ENCODE measurements around the gene CT47C1. TPM values are rescaled to one million over a fixed set of nuclear protein-coding genes. Genes with fewer than 3 reads are reported as not detected.

Gene CT47C1
- total RNA-seq, 2 experiments from 2014 or later, result not detected

DNA sequence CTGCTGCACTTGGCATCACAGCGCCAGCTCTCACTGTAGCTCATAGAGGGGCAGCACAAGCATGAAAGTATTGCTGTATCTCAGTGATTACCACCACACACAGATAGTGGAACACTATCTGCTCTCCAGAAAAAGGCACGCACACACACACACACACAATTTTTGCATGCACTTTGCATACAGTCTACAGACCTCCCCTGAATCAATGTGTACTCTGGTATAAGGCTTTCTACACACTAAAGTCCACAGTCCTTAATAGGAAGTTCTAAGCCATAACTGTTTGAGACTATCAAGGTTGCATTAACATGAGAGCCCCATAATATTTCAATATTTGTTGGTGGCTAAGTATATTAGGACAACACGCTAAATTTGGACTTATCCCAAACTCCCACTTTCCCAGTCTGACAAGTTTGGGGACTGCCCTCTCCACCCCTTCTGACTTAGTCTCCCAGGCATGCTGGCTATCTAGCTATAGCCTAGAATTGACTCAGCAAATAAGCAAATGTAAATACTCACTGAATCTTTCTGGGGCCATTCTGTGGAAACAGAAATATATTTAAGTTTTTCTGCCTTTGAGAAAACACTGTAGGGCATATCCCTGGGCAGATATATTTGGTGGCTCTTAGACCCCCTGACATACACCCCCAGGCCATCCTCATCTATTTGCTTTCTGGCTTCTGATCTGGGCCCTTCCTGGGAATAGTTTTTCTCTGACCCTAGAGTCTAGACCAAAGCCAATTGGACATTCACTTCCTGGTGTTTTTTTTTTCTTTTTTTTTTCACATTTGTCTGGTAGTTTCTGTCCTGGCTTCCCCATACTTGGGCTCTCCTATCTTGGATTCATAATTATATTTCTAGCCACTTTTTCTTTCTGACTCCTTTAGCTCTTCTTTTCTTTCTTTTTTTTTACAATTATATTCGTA lies 36.4 kb upstream of the CT47C1 start:
- H3K9me3 ChIP-seq (ENCODE audit: low read length), result no peaks in the 10 kb centered on the region
- TF ChIP-seq, protein P1, sequence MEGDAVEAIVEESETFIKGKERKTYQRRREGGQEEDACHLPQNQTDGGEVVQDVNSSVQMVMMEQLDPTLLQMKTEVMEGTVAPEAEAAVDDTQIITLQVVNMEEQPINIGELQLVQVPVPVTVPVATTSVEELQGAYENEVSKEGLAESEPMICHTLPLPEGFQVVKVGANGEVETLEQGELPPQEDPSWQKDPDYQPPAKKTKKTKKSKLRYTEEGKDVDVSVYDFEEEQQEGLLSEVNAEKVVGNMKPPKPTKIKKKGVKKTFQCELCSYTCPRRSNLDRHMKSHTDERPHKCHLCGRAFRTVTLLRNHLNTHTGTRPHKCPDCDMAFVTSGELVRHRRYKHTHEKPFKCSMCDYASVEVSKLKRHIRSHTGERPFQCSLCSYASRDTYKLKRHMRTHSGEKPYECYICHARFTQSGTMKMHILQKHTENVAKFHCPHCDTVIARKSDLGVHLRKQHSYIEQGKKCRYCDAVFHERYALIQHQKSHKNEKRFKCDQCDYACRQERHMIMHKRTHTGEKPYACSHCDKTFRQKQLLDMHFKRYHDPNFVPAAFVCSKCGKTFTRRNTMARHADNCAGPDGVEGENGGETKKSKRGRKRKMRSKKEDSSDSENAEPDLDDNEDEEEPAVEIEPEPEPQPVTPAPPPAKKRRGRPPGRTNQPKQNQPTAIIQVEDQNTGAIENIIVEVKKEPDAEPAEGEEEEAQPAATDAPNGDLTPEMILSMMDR (conservative IDR thresholded peaks at IDR 0.05; ENCODE audit: low read length), result no peak
- no peak for TF ChIP-seq EZH2phosphoT487 (IDR thresholded peaks at IDR 0.05; ENCODE audit: borderline replicate concordance, low read depth, low read length)
- intact Hi-C loops (cut with micrococcal nuclease; ENCODE audit: unreplicated experiment), result no loop called here
- no peaks in the 10 kb centered on the region for H3K79me2 ChIP-seq (ENCODE audit: insufficient read depth, low read depth, low read length)
- CTCF ChIA-PET (ENCODE audit: unreplicated experiment), result no interaction called here
- no peaks in the 10 kb centered on the region for H4K20me1 ChIP-seq (ENCODE audit: insufficient read depth, low read length)
- no peaks in the 10 kb centered on the region for H3K9me2 ChIP-seq (ENCODE audit: insufficient read depth, low read length)
- no peaks in the 10 kb centered on the region for H3K36me3 ChIP-seq (ENCODE audit: insufficient read depth, low read length)
- no peaks in the 10 kb centered on the region for H3K4me1 ChIP-seq (ENCODE audit: insufficient read depth, low read length, poor library complexity, severe bottlenecking)
- POLR2A ChIA-PET, result interaction anchor here (1.1 kb wide), 1 partner anchor 238 kb away, joined by 3 read pairs; no protein-coding TSS in a partner anchor
- no peak overlapping the region for H2AFZ ChIP-seq (ENCODE audit: low read length)
- H3K4me2 ChIP-seq (ENCODE audit: low read length), result no peak overlapping the region
- no peak overlapping the region for H3K4me3 ChIP-seq (ENCODE audit: low read depth, low read length, poor library complexity, severe bottlenecking)
- no TSS peak for BruUV-seq (replicated peaks)
- DNase-seq (ENCODE audit: low spot score), result no peak
- no peak overlapping the region for H3K27ac ChIP-seq (ENCODE audit: low read depth, low read length, poor library complexity, severe bottlenecking)

DNA sequence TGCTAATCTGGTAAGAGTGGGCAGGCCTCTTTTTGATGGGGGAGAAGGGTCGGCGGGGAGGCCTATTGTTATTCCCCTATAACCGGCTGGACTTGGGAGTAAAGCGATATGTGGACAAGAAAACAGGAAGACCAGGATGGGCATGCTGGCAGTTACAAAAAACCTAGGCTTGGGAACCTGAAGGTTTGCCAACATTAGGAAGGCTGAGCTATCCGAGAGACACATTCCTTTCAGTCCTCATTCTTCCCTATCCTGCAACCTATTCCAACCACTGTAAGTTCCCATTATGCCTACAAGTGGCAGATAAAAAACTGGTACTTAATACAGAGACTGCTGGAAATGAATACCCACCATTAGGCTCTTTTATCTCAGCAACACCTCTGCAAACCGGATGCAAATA lies 32.4 kb upstream of the CT47C1 start:
- intact Hi-C loops (cut with micrococcal nuclease; ENCODE audit: unreplicated experiment), result no loop called here
- Histone ChIP-seq H2AFZ (ENCODE audit: low read length) (no peak overlapping the region), H3K27ac (ENCODE audit: low read depth, low read length, poor library complexity, severe bottlenecking) (no peak overlapping the region), H3K4me1 (ENCODE audit: insufficient read depth, low read length, poor library complexity, severe bottlenecking) (no peaks in the 10 kb centered on the region), H3K9me3 (ENCODE audit: low read length) (no peaks in the 10 kb centered on the region), H3K9me2 (ENCODE audit: insufficient read depth, low read length) (no peaks in the 10 kb centered on the region), H4K20me1 (ENCODE audit: insufficient read depth, low read length) (no peaks in the 10 kb centered on the region), H3K4me2 (ENCODE audit: low read length) (no peak overlapping the region), H3K79me2 (ENCODE audit: insufficient read depth, low read depth, low read length) (no peaks in the 10 kb centered on the region), H3K4me3 (ENCODE audit: low read depth, low read length, poor library complexity, severe bottlenecking) (no peak overlapping the region), H3K36me3 (ENCODE audit: insufficient read depth, low read length) (no peaks in the 10 kb centered on the region)
- DNase-seq (ENCODE audit: low spot score), result no peak
- POLR2A ChIA-PET, result no interaction called here
- no peak for TF ChIP-seq EZH2phosphoT487 (IDR thresholded peaks at IDR 0.05; ENCODE audit: borderline replicate concordance, low read depth, low read length)
- TF ChIP-seq, protein P1 (conservative IDR thresholded peaks at IDR 0.05; ENCODE audit: low read length), result no peak
- CTCF ChIA-PET (ENCODE audit: unreplicated experiment), result no interaction called here
- BruUV-seq (replicated peaks), result no TSS peak

DNA sequence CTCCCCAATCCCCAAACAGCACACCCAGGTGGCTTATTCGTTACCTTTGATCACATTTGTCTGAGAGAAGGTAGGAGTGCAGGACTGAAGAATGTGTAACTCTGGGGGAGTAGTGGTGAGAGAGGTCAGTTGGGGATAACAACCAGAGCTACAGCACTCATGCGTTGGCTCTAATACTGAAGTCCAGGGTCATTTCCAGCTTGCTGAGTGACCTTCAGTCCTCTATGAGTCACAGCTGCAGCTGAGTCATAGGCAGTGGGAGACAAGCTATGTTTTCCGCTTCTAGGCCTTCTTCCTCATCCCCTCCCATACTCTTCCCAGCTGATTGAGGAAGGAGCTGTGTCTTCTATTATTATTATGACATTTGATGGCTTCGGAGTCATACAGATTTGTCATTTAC lies 31.6 kb upstream of the CT47C1 start:
- POLR2A ChIA-PET, result no interaction called here
- TF ChIP-seq, protein P1 (conservative IDR thresholded peaks at IDR 0.05; ENCODE audit: low read length), result no peak
- TF ChIP-seq EZH2phosphoT487 (IDR thresholded peaks at IDR 0.05; ENCODE audit: borderline replicate concordance, low read depth, low read length), result no peak
- no peak overlapping the region for H2AFZ ChIP-seq (ENCODE audit: low read length)

More for the DNA sequence above, 31.6 kb upstream of the CT47C1 start:
- no peaks in the 10 kb centered on the region for H3K4me1 ChIP-seq (ENCODE audit: insufficient read depth, low read length, poor library complexity, severe bottlenecking)
- BruUV-seq (replicated peaks), result no TSS peak
- no peaks in the 10 kb centered on the region for H3K9me2 ChIP-seq (ENCODE audit: insufficient read depth, low read length)
- H3K4me2 ChIP-seq (ENCODE audit: low read length), result no peak overlapping the region
- H3K36me3 ChIP-seq (ENCODE audit: insufficient read depth, low read length), result no peaks in the 10 kb centered on the region
- no peak for DNase-seq (ENCODE audit: low spot score)
- H4K20me1 ChIP-seq (ENCODE audit: insufficient read depth, low read length), result no peaks in the 10 kb centered on the region
- no peaks in the 10 kb centered on the region for H3K9me3 ChIP-seq (ENCODE audit: low read length)
- no peak overlapping the region for H3K4me3 ChIP-seq (ENCODE audit: low read depth, low read length, poor library complexity, severe bottlenecking)
- intact Hi-C loops (cut with micrococcal nuclease; ENCODE audit: unreplicated experiment), result no loop called here
- CTCF ChIA-PET (ENCODE audit: unreplicated experiment), result no interaction called here
- no peaks in the 10 kb centered on the region for H3K79me2 ChIP-seq (ENCODE audit: insufficient read depth, low read depth, low read length)
- no peak overlapping the region for H3K27ac ChIP-seq (ENCODE audit: low read depth, low read length, poor library complexity, severe bottlenecking)

Measured in OCI-LY7 (cell line).